ENCODE data around the gene ATP2C2. TPM values are rescaled to one million over a fixed set of nuclear protein-coding genes. Genes with fewer than 3 reads are reported as not detected.

The ATP2C2 gene
- total RNA-seq, 1 experiment from 2014 or later = not detected

DNA sequence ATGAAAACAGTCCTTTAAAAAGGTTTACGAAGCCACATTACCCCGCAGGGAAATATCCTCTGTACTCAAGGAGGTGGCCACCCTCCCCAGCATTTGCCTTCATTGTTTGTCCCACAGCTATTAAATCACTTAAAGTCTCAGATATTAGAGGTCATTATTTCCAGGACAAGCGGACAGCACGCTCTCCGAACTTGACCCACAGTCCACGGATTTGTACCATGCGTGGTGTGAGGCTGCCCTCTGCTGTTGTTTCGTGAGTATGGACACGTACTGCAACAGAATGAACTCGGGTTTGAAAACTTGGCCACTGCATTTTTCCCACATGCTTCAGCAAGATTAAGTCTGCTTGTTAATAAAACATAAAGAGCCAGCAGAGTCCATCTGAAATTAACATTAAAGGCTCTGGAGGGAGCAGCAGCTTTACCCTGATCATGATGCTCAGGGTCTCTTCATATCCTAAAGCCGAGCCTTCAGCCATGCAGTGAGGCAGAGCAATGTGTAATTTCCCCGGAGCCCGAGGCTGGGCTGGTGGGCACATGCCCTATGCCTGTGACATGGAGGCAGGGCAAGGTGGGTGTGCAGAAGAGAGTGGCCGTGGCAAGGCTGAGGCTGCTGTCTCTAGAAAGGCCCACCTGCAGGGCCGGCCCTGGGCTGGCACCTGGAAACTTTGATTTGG is 116.4 kb downstream of the ATP2C2 start:
- ChIA-PET POLR2A (interaction anchor here (1.2 kb wide), 1 partner anchor 297 kb away, joined by 3 read pairs; no protein-coding TSS in a partner anchor), CTCF (interaction anchor here (0.7 to 4.3 kb wide), 12 partner anchors 10 to 1100 kb away, joined by 3 to 21 read pairs (median 4); no protein-coding TSS in a partner anchor)
- H3K4me3 Mint-ChIP-seq (ENCODE audit: unreplicated experiment) = no peak overlapping the region
- peaks cover 73% of the 10 kb centered on the region for H3K36me3 Mint-ChIP-seq (ENCODE audit: insufficient read depth, unreplicated experiment)
- no peaks in the 10 kb centered on the region for H3K4me1 Mint-ChIP-seq (ENCODE audit: insufficient read depth, unreplicated experiment)
- no peaks in the 10 kb centered on the region for H3K9me3 Mint-ChIP-seq (ENCODE audit: unreplicated experiment)
- intact Hi-C loops (cut with micrococcal nuclease) = loop anchor here (2.0 kb wide), 1 partner anchor 208 kb away; no protein-coding TSS in a partner anchor
- H3K27ac Mint-ChIP-seq (ENCODE audit: low read depth, unreplicated experiment) = no peak overlapping the region
- no peaks in the 10 kb centered on the region for H3K27me3 Mint-ChIP-seq (ENCODE audit: insufficient read depth, unreplicated experiment)
- BruUV-seq (replicated peaks) = no TSS peak
- DNase-seq (ENCODE audit: unreplicated experiment) = peak; percentile 45
- TF ChIP-seq, protein P1, sequence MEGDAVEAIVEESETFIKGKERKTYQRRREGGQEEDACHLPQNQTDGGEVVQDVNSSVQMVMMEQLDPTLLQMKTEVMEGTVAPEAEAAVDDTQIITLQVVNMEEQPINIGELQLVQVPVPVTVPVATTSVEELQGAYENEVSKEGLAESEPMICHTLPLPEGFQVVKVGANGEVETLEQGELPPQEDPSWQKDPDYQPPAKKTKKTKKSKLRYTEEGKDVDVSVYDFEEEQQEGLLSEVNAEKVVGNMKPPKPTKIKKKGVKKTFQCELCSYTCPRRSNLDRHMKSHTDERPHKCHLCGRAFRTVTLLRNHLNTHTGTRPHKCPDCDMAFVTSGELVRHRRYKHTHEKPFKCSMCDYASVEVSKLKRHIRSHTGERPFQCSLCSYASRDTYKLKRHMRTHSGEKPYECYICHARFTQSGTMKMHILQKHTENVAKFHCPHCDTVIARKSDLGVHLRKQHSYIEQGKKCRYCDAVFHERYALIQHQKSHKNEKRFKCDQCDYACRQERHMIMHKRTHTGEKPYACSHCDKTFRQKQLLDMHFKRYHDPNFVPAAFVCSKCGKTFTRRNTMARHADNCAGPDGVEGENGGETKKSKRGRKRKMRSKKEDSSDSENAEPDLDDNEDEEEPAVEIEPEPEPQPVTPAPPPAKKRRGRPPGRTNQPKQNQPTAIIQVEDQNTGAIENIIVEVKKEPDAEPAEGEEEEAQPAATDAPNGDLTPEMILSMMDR (IDR thresholded peaks at IDR 0.05; ENCODE audit: unreplicated experiment) = peak; percentile 49

DNA sequence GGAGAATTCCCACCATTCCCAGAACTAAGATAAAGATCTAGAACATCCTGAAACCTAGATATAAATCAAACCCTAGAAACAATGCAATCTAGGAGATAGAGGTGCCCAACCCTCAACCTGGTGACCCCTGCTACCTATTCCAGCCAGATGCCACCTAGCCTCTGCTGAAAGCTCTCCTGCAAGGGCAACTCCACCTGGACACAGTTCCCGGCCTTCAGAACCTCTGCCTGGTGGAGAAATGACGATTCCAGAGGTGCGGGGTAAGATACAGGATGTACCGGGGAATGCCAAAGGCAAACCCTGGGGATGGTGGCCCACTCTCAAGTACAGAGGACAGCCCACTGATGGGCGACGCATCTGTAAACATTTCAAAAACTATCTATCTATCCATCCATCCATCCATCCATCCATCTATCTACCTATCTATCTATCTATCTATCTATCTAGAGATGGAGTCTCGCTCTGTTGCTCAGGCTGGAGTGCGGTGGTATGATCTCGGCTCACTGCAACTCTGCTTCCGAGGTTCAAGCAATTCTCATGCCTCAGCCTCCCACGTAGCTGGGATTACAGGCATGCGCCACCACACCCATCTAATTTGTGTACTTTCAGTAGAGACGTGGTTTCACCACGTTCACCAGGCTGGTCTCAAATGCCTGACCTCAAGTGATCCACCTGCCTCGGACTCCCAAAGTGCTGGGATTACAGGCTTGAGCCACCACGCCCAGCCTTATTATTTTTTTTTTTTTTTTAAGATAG is 117.1 kb downstream of the ATP2C2 start:
- Mint-ChIP-seq H3K4me1 (ENCODE audit: insufficient read depth, unreplicated experiment) (no peaks in the 10 kb centered on the region), H3K4me3 (ENCODE audit: unreplicated experiment) (no peak overlapping the region), H3K27me3 (ENCODE audit: insufficient read depth, unreplicated experiment) (no peaks in the 10 kb centered on the region), H3K36me3 (ENCODE audit: insufficient read depth, unreplicated experiment) (peaks cover 80% of the 10 kb centered on the region), H3K9me3 (ENCODE audit: unreplicated experiment) (no peaks in the 10 kb centered on the region), H3K27ac (ENCODE audit: low read depth, unreplicated experiment) (no peak overlapping the region)
- no TSS peak for BruUV-seq (replicated peaks)
- intact Hi-C loops (cut with micrococcal nuclease) = loop anchor here (2.0 kb wide), 1 partner anchor 209 kb away; no protein-coding TSS in a partner anchor
- TF ChIP-seq, protein P1 (IDR thresholded peaks at IDR 0.05; ENCODE audit: unreplicated experiment) = no peak
- DNase-seq (ENCODE audit: unreplicated experiment) = no peak
- ChIA-PET CTCF (interaction anchor here (0.7 to 4.3 kb wide), 3 partner anchors 9 to 1100 kb away, joined by 3 to 21 read pairs (median 8); no protein-coding TSS in a partner anchor), POLR2A (no interaction called here)

DNA sequence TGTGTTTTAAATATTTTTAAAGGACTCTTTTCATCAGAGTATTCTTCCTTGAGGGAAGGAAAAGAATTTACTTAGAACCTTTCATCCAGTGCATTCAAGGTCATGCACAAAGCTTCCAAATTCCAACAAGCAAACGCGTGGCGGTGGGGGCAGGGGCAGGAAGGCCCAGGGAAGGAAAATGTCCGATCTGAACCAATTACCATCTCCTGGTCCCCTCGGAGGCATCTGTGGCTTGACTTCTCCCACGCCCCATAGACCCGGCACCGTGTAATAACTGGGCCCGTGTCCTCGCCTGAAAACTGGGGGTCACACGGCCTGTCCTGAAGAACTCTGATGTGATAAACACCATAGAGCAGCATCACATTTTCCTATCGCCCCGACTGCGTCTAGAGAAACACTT is 117.8 kb downstream of the ATP2C2 start:
- Mint-ChIP-seq H3K4me3 (ENCODE audit: unreplicated experiment) (no peak overlapping the region), H3K27ac (ENCODE audit: low read depth, unreplicated experiment) (no peak overlapping the region), H3K9me3 (ENCODE audit: unreplicated experiment) (no peaks in the 10 kb centered on the region), H3K4me1 (ENCODE audit: insufficient read depth, unreplicated experiment) (no peaks in the 10 kb centered on the region), H3K36me3 (ENCODE audit: insufficient read depth, unreplicated experiment) (peaks cover 87% of the 10 kb centered on the region), H3K27me3 (ENCODE audit: insufficient read depth, unreplicated experiment) (no peaks in the 10 kb centered on the region)
- CTCF ChIA-PET = interaction anchor here (0.6 to 4.3 kb wide), 5 partner anchors 22 to 269 kb away, joined by 3 to 21 read pairs (median 3); no protein-coding TSS in a partner anchor
- TF ChIP-seq, protein P1 (IDR thresholded peaks at IDR 0.05; ENCODE audit: unreplicated experiment) = no peak
- no TSS peak for BruUV-seq (replicated peaks)
- no peak for DNase-seq (ENCODE audit: unreplicated experiment)
- intact Hi-C loops (cut with micrococcal nuclease) = no loop called here
- POLR2A ChIA-PET = interaction anchor here (2.0 kb wide), 1 partner anchor 11 kb away, joined by 6 read pairs; no protein-coding TSS in a partner anchor

All from MCF 10A (cell line).